Measurements from ENCODE around the gene PCDHGA10. TPM values are rescaled to one million over a fixed set of nuclear protein-coding genes. Genes with fewer than 3 reads are reported as not detected.

The PCDHGA10 gene
- total RNA-seq, 1 experiment from 2014 or later = 0.69 TPM

DNA sequence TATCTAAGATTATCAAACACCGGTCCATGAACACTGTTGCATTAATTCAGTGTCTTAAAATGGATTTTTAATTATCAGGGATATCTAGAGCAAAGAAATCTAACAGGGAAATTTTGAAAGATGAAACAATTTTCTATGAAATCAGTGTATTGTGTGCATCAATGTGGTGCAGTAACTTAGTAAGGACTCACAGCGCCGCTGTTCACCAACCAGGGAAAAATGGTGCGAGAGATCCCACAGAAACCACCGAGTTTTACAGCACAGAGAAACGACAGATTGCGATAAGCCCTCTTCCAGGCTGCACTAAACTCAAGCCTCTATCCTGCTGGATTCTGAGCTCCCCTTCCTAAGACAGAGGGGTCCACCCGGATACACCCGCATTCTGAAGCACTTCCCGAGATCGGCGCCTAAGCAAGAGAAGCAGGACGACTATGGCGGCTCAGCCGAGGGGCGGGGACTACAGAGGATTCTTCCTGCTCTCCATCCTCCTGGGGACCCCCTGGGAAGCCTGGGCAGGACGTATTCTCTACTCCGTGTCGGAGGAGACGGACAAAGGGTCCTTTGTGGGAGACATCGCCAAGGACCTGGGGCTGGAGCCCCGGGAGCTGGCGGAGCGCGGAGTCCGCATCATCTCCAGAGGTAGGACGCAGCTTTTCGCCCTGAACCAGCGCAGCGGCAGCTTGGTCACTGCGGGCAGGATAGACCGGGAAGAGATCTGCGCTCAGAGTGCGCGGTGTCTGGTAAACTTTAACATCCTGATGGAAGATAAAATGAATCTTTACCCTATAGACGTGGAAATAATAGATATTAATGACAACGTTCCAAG is 30.1 kb upstream of the PCDHGA10 start, which contains the start of gene PCDHGA7:
TSS of gene PCDHGA7 (plus strand) at position 274 of the 826 bp plus-strand sequence. CDS start at position 432, 158 bp downstream.
- POLR2A ChIA-PET = no interaction called here
- CTCF ChIA-PET = no interaction called here
- no peak within 1 kb of the TSS for H3K27ac ChIP-seq (ENCODE audit: low read length)
- BruUV-seq (replicated peaks) = no TSS peak
- ATAC-seq (no peak), DNase-seq (ENCODE audit: low read depth, low spot score) (no peak)
- in situ Hi-C loops (cut with HindIII; ENCODE audit: low pct_unique_long_range_greater_than_20kb, low sequenced_read_pairs) = no loop called here
- no peaks in the 10 kb centered on the region for H3K9me3 ChIP-seq (ENCODE audit: control insufficient read depth, insufficient read depth, low read depth, low read length)
- TF ChIP-seq, protein P1, sequence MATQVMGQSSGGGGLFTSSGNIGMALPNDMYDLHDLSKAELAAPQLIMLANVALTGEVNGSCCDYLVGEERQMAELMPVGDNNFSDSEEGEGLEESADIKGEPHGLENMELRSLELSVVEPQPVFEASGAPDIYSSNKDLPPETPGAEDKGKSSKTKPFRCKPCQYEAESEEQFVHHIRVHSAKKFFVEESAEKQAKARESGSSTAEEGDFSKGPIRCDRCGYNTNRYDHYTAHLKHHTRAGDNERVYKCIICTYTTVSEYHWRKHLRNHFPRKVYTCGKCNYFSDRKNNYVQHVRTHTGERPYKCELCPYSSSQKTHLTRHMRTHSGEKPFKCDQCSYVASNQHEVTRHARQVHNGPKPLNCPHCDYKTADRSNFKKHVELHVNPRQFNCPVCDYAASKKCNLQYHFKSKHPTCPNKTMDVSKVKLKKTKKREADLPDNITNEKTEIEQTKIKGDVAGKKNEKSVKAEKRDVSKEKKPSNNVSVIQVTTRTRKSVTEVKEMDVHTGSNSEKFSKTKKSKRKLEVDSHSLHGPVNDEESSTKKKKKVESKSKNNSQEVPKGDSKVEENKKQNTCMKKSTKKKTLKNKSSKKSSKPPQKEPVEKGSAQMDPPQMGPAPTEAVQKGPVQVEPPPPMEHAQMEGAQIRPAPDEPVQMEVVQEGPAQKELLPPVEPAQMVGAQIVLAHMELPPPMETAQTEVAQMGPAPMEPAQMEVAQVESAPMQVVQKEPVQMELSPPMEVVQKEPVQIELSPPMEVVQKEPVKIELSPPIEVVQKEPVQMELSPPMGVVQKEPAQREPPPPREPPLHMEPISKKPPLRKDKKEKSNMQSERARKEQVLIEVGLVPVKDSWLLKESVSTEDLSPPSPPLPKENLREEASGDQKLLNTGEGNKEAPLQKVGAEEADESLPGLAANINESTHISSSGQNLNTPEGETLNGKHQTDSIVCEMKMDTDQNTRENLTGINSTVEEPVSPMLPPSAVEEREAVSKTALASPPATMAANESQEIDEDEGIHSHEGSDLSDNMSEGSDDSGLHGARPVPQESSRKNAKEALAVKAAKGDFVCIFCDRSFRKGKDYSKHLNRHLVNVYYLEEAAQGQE (IDR thresholded peaks at IDR 0.05; ENCODE audit: insufficient read depth in 1 of 2, low read depth in 2 of 2, low read length in 1 of 2) = no peak
- TF ChIP-seq SIN3A (IDR thresholded peaks at IDR 0.05; ENCODE audit: borderline replicate concordance, insufficient read depth, low read depth, low read length) = no peak
- TF ChIP-seq POLR2AphosphoS5 (IDR thresholded peaks at IDR 0.05; ENCODE audit: low read depth, low read length) = no peak
- TF ChIP-seq TCF7L2 (IDR thresholded peaks at IDR 0.05; ENCODE audit: low read depth, low read length) = no peak
- peak within 1 kb of the TSS in 1 of 2 experiments; percentile 18; a peak in 1 of 4 replicates for H3K4me3 ChIP-seq (ENCODE audit: low read depth in 2 of 2, low read length in 2 of 2)
- no peaks in the 10 kb centered on the region for H3K4me1 ChIP-seq (ENCODE audit: control insufficient read depth, insufficient read depth, low read length)
- H3K27me3 ChIP-seq (ENCODE audit: control insufficient read depth, insufficient read depth, low read length) = 0 out of 2 replicates have a peak, but pooled peaks cover 2% of the 10 kb centered on the region
- H3K36me3 ChIP-seq (ENCODE audit: control insufficient read depth, insufficient read depth, low read length) = no peaks in the 10 kb centered on the region
- intact Hi-C loops (cut with micrococcal nuclease; ENCODE audit: unreplicated experiment) = no loop called here

DNA sequence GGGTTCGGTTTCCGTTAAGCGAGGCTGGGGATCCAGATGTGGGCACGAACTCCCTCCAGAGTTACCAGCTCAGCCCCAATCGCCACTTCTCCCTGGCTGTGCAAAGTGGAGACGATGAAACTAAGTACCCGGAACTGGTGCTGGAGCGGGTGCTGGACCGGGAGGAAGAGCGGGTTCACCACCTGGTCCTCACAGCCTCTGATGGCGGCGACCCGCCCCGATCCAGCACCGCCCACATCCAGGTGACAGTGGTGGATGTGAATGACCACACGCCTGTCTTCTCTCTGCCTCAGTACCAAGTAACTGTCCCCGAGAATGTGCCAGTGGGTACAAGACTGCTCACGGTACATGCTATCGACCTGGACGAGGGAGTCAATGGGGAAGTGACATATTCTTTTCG is 29.4 kb upstream of the PCDHGA10 start:
- no peak overlapping the region; a peak in 1 of 4 replicates for H3K4me3 ChIP-seq (ENCODE audit: low read depth in 2 of 2, low read length in 2 of 2)

More for the DNA sequence above, 29.4 kb upstream of the PCDHGA10 start:
- ChIA-PET CTCF (no interaction called here), POLR2A (no interaction called here)
- H3K36me3 ChIP-seq (ENCODE audit: control insufficient read depth, insufficient read depth, low read length) = no peaks in the 10 kb centered on the region
- TF ChIP-seq TCF7L2 (IDR thresholded peaks at IDR 0.05; ENCODE audit: low read depth, low read length) (no peak), SIN3A (IDR thresholded peaks at IDR 0.05; ENCODE audit: borderline replicate concordance, insufficient read depth, low read depth, low read length) (no peak), POLR2AphosphoS5 (IDR thresholded peaks at IDR 0.05; ENCODE audit: low read depth, low read length) (no peak)
- TF ChIP-seq, protein P2, sequence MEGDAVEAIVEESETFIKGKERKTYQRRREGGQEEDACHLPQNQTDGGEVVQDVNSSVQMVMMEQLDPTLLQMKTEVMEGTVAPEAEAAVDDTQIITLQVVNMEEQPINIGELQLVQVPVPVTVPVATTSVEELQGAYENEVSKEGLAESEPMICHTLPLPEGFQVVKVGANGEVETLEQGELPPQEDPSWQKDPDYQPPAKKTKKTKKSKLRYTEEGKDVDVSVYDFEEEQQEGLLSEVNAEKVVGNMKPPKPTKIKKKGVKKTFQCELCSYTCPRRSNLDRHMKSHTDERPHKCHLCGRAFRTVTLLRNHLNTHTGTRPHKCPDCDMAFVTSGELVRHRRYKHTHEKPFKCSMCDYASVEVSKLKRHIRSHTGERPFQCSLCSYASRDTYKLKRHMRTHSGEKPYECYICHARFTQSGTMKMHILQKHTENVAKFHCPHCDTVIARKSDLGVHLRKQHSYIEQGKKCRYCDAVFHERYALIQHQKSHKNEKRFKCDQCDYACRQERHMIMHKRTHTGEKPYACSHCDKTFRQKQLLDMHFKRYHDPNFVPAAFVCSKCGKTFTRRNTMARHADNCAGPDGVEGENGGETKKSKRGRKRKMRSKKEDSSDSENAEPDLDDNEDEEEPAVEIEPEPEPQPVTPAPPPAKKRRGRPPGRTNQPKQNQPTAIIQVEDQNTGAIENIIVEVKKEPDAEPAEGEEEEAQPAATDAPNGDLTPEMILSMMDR (IDR thresholded peaks at IDR 0.05) = no peak
- TF ChIP-seq, protein P1 (IDR thresholded peaks at IDR 0.05; ENCODE audit: insufficient read depth in 1 of 2, low read depth in 2 of 2, low read length in 1 of 2) = no peak
- no peak overlapping the region for H3K27ac ChIP-seq (ENCODE audit: low read length)
- DNase-seq (ENCODE audit: low read depth, low spot score) = no peak
- 0 out of 2 replicates have a peak, but pooled peaks cover 2% of the 10 kb centered on the region for H3K27me3 ChIP-seq (ENCODE audit: control insufficient read depth, insufficient read depth, low read length)
- intact Hi-C loops (cut with micrococcal nuclease; ENCODE audit: unreplicated experiment) (no loop called here), in situ Hi-C loops (cut with HindIII; ENCODE audit: low pct_unique_long_range_greater_than_20kb, low sequenced_read_pairs) (no loop called here)
- ATAC-seq = no peak
- H3K9me3 ChIP-seq (ENCODE audit: control insufficient read depth, insufficient read depth, low read depth, low read length) = no peaks in the 10 kb centered on the region
- no peaks in the 10 kb centered on the region for H3K4me1 ChIP-seq (ENCODE audit: control insufficient read depth, insufficient read depth, low read length)
- BruUV-seq (replicated peaks) = no TSS peak
